K562 (cell line): ENCODE data around the gene TRAPPC1. TPM values are rescaled to one million over a fixed set of nuclear protein-coding genes. Genes with fewer than 3 reads are reported as not detected.

ENCODE experiments used
- ATAC-seq: fragments of 200-7000 bp; cut with Tn5 transposase; 3 replicates; pipeline ENCODE4 v1.9.1; 2020; ENCODE audit warnings: moderate library complexity
- BruUV-seq: library from RNA; stranded (reverse); fragments of 400-500 nt; replicated peaks from 2 replicates; lab custom pipeline; 2021; lab: Mats Ljungman, UMichigan
- CTCF ChIA-PET: fragments of 300-600 bp; formaldehyde crosslinking; extraction: SDS; loops from one replicate; lab custom pipeline; 2021; ENCODE audit warnings: low intra/inter-chr PET ratio; lab: Yijun Ruan, JAX
- POLR2A ChIA-PET: fragments of 300-600, 350-650 bp; sonication (Branson Sonifier 250); formaldehyde crosslinking; extraction: SDS; loops from one replicate; lab custom pipeline; 2021; ENCODE audit warnings: antibody characterized with exemption, inconsistent platforms; lab: Yijun Ruan, JAX
- DNase-seq, 4 experiments: peaks; one replicate each; pipeline versions ENCODE4 v3.0.0 to v3.0.0-alpha.2; 2011 to 2018; ENCODE audit warnings: low spot score in 3 of 4, mixed read lengths in 3 of 4; ENCODE audit errors: extremely low read depth in 1 of 4
- FAIRE-seq: peaks from 2 replicates; lab custom pipeline; 2011; peaks lifted over from hg19 to GRCh38; lab: Jason Lieb, UNC
- H2AFZ ChIP-seq: 2 replicates; pipeline ENCODE4 v1.6.0; 2011; ENCODE audit warnings: low read depth, low read length, control low read depth, inconsistent platforms
- H3K27ac ChIP-seq: fragments of 200-600 bp; 3 replicates; pipeline ENCODE4 v1.8.0; 2011; ENCODE audit warnings: low read depth, mild to moderate bottlenecking, control low read depth, inconsistent platforms, low read length, moderate library complexity, mixed read lengths; ENCODE audit errors: extremely low read depth
- H3K27me3 ChIP-seq, 2 experiments: fragments of 300-600 bp in 1 of 2; 2 replicates in 1 of 2; 3 replicates in 1 of 2; pipeline versions ENCODE4 v1.6.0 to v1.8.0; 2011; ENCODE audit warnings: inconsistent platforms in 2 of 2, low read length in 2 of 2, mild to moderate bottlenecking in 1 of 2, mixed read lengths in 1 of 2, moderate library complexity in 1 of 2; ENCODE audit not compliant: control insufficient read depth in 2 of 2, insufficient read depth in 2 of 2
- H3K36me3 ChIP-seq: fragments of 300-600 bp; 3 replicates; pipeline ENCODE4 v1.8.0; 2011; ENCODE audit warnings: mild to moderate bottlenecking, low read length, inconsistent platforms; ENCODE audit not compliant: control insufficient read depth, insufficient read depth
- H3K4me1 ChIP-seq, 2 experiments: fragments of 200-600 bp in 1 of 2; replicated peaks in 1 of 2; 2 replicates in 1 of 2; 3 replicates in 1 of 2; pipeline versions ENCODE4 v1.5.1 to v1.8.0; 2011; ENCODE audit warnings: inconsistent platforms in 2 of 2, low read length in 2 of 2, mild to moderate bottlenecking in 1 of 2, mixed read lengths in 1 of 2, moderate library complexity in 1 of 2; ENCODE audit not compliant: control insufficient read depth in 2 of 2, insufficient read depth in 2 of 2
- H3K4me2 ChIP-seq: 2 replicates; pipeline ENCODE4 v1.6.1; 2011; ENCODE audit warnings: low read length, control low read depth, inconsistent platforms, mixed read lengths; ENCODE audit not compliant: insufficient read depth
- H3K4me3 ChIP-seq: fragments of 200-600 bp; sonication (generic), shearing (Covaris generic); 2 replicates; pipeline ENCODE4 v1.5.1; 2016; ENCODE audit warnings: control low read depth, inconsistent platforms
- H3K79me2 ChIP-seq: fragments of 200-600 bp; 3 replicates; pipeline ENCODE4 v1.8.0; 2011; ENCODE audit warnings: low read length, inconsistent platforms; ENCODE audit not compliant: control insufficient read depth, insufficient read depth
- H3K9ac ChIP-seq, 2 experiments: 2 replicates each; pipeline versions ENCODE4 v1.6.0 to v1.6.1; 2011; ENCODE audit warnings: low read depth in 2 of 2, low read length in 2 of 2, control low read depth in 1 of 2, inconsistent platforms in 1 of 2, mild to moderate bottlenecking in 1 of 2, mixed read lengths in 1 of 2; ENCODE audit not compliant: insufficient read depth in 1 of 2
- H3K9me1 ChIP-seq: one replicate; pipeline ENCODE4 v1.6.0; 2011; ENCODE audit warnings: inconsistent platforms, mild to moderate bottlenecking, low read length, moderate library complexity; ENCODE audit not compliant: control insufficient read depth, insufficient read depth
- H3K9me3 ChIP-seq: replicated peaks from 2 replicates; pipeline ENCODE4 v1.5.1; 2011; ENCODE audit warnings: low read depth, low read length, inconsistent platforms; ENCODE audit not compliant: control insufficient read depth, insufficient read depth
- H4K20me1 ChIP-seq: replicated peaks from 2 replicates; pipeline ENCODE4 v1.6.1; 2011; ENCODE audit warnings: low read length, inconsistent platforms, mixed read lengths; ENCODE audit not compliant: control insufficient read depth, insufficient read depth
- BRCA1 ChIP-seq, 2 experiments: fragments of 450-650 bp in 1 of 2; sonication (generic) in 1 of 2; formaldehyde crosslinking in 1 of 2; IDR thresholded peaks; 2 replicates each; pipeline versions ENCODE4 v1.5.0 to v1.6.1; 2017 to 2020; ENCODE audit warnings: mild to moderate bottlenecking in 1 of 2, missing genetic modification reagents in 1 of 2
- HDAC1 ChIP-seq, 2 experiments: fragments of 450-650 bp; IDR thresholded peaks; 2 replicates each; pipeline ENCODE4 v1.6.1; 2016 to 2017; ENCODE audit warnings: inconsistent platforms in 1 of 2, mild to moderate bottlenecking in 1 of 2, moderate library complexity in 1 of 2
- HDAC2 ChIP-seq: fragments of 450-650 bp; IDR thresholded peaks from 2 replicates; pipeline ENCODE4 v1.6.1; 2016; ENCODE audit warnings: mild to moderate bottlenecking
- MTA1 ChIP-seq: fragments of 450-650 bp; IDR thresholded peaks from 2 replicates; pipeline ENCODE4 v1.6.1; 2017; ENCODE audit warnings: borderline replicate concordance
- NR2F6 ChIP-seq: fragments of 450-650 bp; formaldehyde crosslinking; IDR thresholded peaks from 2 replicates; pipeline ENCODE4 v1.4.0; 2020; ENCODE audit warnings: mild to moderate bottlenecking
- PKNOX1 ChIP-seq: fragments of 450-650 bp; IDR thresholded peaks from 2 replicates; pipeline ENCODE4 v1.6.1; 2016
- SIN3B ChIP-seq: fragments of 450-650 bp; IDR thresholded peaks from 2 replicates; pipeline ENCODE4 v1.6.1; 2017; ENCODE audit warnings: low read depth, mild to moderate bottlenecking, moderate library complexity
- TBP ChIP-seq: optimal IDR thresholded peaks from 2 replicates; pipeline ENCODE3; 2011; ENCODE audit warnings: low read depth, low read length, improper control_type of control experiment
- TCF3 ChIP-seq: sonication (generic); formaldehyde crosslinking; IDR thresholded peaks from 2 replicates; pipeline ENCODE4 v1.4.0; 2020; ENCODE audit warnings: mild to moderate bottlenecking, missing genetic modification reagents
- ZNF263 ChIP-seq: sonication (generic); formaldehyde crosslinking; IDR thresholded peaks from 2 replicates; pipeline ENCODE4 v1.8.0; 2022; ENCODE audit warnings: mild to moderate bottlenecking, missing genetic modification reagents, borderline replicate concordance
- ZNF3 ChIP-seq: fragments of 250-450 bp; sonication (Bioruptor Pico); IDR thresholded peaks from 2 replicates; pipeline ENCODE4 v1.5.0; 2021; ENCODE audit warnings: mild to moderate bottlenecking, moderate library complexity
- ZNF79 ChIP-seq: fragments of 250-450 bp; sonication (Bioruptor Pico); IDR thresholded peaks from 2 replicates; pipeline ENCODE4 v1.4.0; 2020; ENCODE audit warnings: low read depth, mild to moderate bottlenecking, moderate library complexity
- WGBS: fragments of 100-300 bp; shearing (Covaris generic); methylation state at CpG from one replicate; pipeline ENCODE4 v1.1.6; 2016; ENCODE audit warnings: low coverage, mixed read lengths; ENCODE audit not compliant: insufficient coverage; ENCODE audit errors: missing lambda C conversion rate; 5-methylcytosine and 5-hydroxymethylcytosine counted together
- in situ Hi-C: fragments of 300-500 bp; cut with MboI; formaldehyde crosslinking; loops from 4 replicates; pipeline ENCODE4 v1.15.0; 2018; ENCODE audit warnings: inconsistent platforms, mixed read lengths
- intact Hi-C: fragments of 100-400 bp; cut with micrococcal nuclease; formaldehyde crosslinking; loops from 2 replicates; pipeline ENCODE4 v1.14.2; 2022
- polyA plus RNA-seq, 8 experiments: library from polyadenylated mRNA; depleted of rRNA in 4 of 8; stranded (reverse) in 5 of 8; unstranded in 3 of 8; fragments of >200 nt; fragmentation: Nextera tagmentation in 2 of 8; fragmentation: Illumina TruSeq in 1 of 8; extraction: Ambion mirVana in 2 of 8; extraction: Trizol in 1 of 8; gene quantifications; 2 replicates each; pipeline versions ENCODE4 v1.2.1 to v1.2.3, GENCODE V29; 2011 to 2014; ENCODE audit warnings: inconsistent platforms in 1 of 8, missing spikeins in 1 of 8
- total RNA-seq, 7 experiments: library from RNA; depleted of rRNA in 6 of 7; stranded (reverse); fragments of >200 nt in 6 of 7; fragmentation: Illumina TruSeq in 2 of 7; extraction: Trizol in 2 of 7; gene quantifications; 2 replicates each; pipeline versions ENCODE4 v1.2.1 to v1.2.3, GENCODE V29; 2011 to 2021; ENCODE audit warnings: low replicate concordance in 1 of 7
- TF ChIP-seq, protein P1 (sequence below): sonication (generic); formaldehyde crosslinking; IDR thresholded peaks from 2 replicates; pipeline ENCODE4 v1.8.1; 2023; ENCODE audit warnings: mild to moderate bottlenecking, missing genetic modification reagents
- TF ChIP-seq, protein P2 (sequence below): fragments of 450-650 bp; formaldehyde crosslinking; IDR thresholded peaks from 2 replicates; pipeline ENCODE4 v1.4.0; 2020; ENCODE audit warnings: mild to moderate bottlenecking, moderate library complexity
- TF ChIP-seq, protein P3 (sequence below), 2 experiments: fragments of 200-800 bp in 1 of 2; sonication (Bioruptor generic) in 1 of 2; sonication (generic) in 1 of 2; formaldehyde crosslinking in 1 of 2; IDR thresholded peaks in 1 of 2; conservative IDR thresholded peaks in 1 of 2; 2 replicates each; pipeline versions ENCODE4 v1.5.0 to v1.6.1; 2016 to 2020; ENCODE audit warnings: missing compliant biosample characterization in 1 of 2, missing genetic modification characterization in 1 of 2, missing genetic modification reagents in 1 of 2

TRAPPC1 gene
- total and polyA plus RNA-seq, 9 of the 15 experiments (the other 6 are each of a cell fraction or from before 2014, with no cell fraction given), result 11.7 to 82.8 (median 36.2) TPM

- DNase-seq (no peak), FAIRE-seq (no peak), ATAC-seq (no peak)
- CTCF ChIA-PET, result no interaction called here
- Histone ChIP-seq H3K27me3 (no peaks in the 10 kb centered on the region), H3K9ac (no peak overlapping the region), H2AFZ (no peak overlapping the region), H3K4me3 (no peak overlapping the region), H3K9me1 (no peaks in the 10 kb centered on the region), H3K79me2 (no peaks in the 10 kb centered on the region), H3K4me2 (no peak overlapping the region), H3K9me3 (no peaks in the 10 kb centered on the region), H4K20me1 (no peaks in the 10 kb centered on the region), H3K4me1 (no peaks in the 10 kb centered on the region), H3K36me3 (peaks cover 67% of the 10 kb centered on the region; the same call in 2 of the 3 replicates), H3K27ac (no peak overlapping the region)
- POLR2A ChIA-PET, result interaction anchor here (0.6 to 2.4 kb wide), 6 partner anchors 8 to 289 kb away, joined by 3 to 14 read pairs (median 4); partner anchors contain the start of genes ATP1B2, CNTROB, KCNAB3 and TRAPPC1
- in situ Hi-C loops (no loop called here), intact Hi-C loops (no loop called here)
- WGBS, result 96% methylated on average over 4 of the region's 4 CpGs
- no TSS peak for BruUV-seq
- TF ChIP-seq ZNF79 (CRISPR knock-in tag), result no peak
- TF ChIP-seq SIN3B, result no peak
- no peak for TF ChIP-seq HDAC2
- TF ChIP-seq TBP, result no peak
- TF ChIP-seq TCF3 (CRISPR knock-in tag), result no peak
- no peak for TF ChIP-seq PKNOX1
- TF ChIP-seq HDAC1 (IDR thresholded peaks at IDR 0.05), result no peak
- TF ChIP-seq, protein P1, sequence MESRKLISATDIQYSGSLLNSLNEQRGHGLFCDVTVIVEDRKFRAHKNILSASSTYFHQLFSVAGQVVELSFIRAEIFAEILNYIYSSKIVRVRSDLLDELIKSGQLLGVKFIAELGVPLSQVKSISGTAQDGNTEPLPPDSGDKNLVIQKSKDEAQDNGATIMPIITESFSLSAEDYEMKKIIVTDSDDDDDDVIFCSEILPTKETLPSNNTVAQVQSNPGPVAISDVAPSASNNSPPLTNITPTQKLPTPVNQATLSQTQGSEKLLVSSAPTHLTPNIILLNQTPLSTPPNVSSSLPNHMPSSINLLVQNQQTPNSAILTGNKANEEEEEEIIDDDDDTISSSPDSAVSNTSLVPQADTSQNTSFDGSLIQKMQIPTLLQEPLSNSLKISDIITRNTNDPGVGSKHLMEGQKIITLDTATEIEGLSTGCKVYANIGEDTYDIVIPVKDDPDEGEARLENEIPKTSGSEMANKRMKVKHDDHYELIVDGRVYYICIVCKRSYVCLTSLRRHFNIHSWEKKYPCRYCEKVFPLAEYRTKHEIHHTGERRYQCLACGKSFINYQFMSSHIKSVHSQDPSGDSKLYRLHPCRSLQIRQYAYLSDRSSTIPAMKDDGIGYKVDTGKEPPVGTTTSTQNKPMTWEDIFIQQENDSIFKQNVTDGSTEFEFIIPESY (CRISPR knock-in tag), result no peak
- TF ChIP-seq, protein P2, sequence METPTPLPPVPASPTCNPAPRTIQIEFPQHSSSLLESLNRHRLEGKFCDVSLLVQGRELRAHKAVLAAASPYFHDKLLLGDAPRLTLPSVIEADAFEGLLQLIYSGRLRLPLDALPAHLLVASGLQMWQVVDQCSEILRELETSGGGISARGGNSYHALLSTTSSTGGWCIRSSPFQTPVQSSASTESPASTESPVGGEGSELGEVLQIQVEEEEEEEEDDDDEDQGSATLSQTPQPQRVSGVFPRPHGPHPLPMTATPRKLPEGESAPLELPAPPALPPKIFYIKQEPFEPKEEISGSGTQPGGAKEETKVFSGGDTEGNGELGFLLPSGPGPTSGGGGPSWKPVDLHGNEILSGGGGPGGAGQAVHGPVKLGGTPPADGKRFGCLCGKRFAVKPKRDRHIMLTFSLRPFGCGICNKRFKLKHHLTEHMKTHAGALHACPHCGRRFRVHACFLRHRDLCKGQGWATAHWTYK (CRISPR knock-in tag), result no peak
- TF ChIP-seq MTA1, result no peak
- no peak for TF ChIP-seq NR2F6 (CRISPR knock-in tag)
- TF ChIP-seq, protein P3, sequence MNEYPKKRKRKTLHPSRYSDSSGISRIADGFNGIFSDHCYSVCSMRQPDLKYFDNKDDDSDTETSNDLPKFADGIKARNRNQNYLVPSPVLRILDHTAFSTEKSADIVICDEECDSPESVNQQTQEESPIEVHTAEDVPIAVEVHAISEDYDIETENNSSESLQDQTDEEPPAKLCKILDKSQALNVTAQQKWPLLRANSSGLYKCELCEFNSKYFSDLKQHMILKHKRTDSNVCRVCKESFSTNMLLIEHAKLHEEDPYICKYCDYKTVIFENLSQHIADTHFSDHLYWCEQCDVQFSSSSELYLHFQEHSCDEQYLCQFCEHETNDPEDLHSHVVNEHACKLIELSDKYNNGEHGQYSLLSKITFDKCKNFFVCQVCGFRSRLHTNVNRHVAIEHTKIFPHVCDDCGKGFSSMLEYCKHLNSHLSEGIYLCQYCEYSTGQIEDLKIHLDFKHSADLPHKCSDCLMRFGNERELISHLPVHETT (CRISPR knock-in tag; conservative IDR thresholded peaks at IDR 0.05 in 1 of 2, IDR thresholded peaks at IDR 0.05 in 1 of 2), result no peak
- TF ChIP-seq ZNF3 (CRISPR knock-in tag), result no peak
- TF ChIP-seq BRCA1 (IDR thresholded peaks at IDR 0.05), result no peak
- TF ChIP-seq BRCA1 (CRISPR knock-in tag; IDR thresholded peaks at IDR 0.05), result no peak
- TF ChIP-seq ZNF263 (CRISPR knock-in tag), result no peak
Observed at GRCh38 chr17:7940034-7940433, 8.3 kb upstream of the TRAPPC1 start.
